IMR-90 (cell line): ENCODE data around the gene CCDC9. TPM values are rescaled to one million over a fixed set of nuclear protein-coding genes. Genes with fewer than 3 reads are reported as not detected.

ENCODE experiments used
- ATAC-seq: fragments of 200-7000 bp; cut with Tn5 transposase; 2 replicates; pipeline ENCODE4 v1.9.1; 2020; ENCODE audit warnings: low read depth, mild to moderate bottlenecking, moderate library complexity
- BruUV-seq: library from RNA; stranded (reverse); fragments of 400-500 nt; replicated peaks from 2 replicates; lab custom pipeline; 2021; lab: Mats Ljungman, UMichigan
- CTCF ChIA-PET: fragments of 300-600 bp; formaldehyde crosslinking; extraction: SDS; loops from one replicate; lab custom pipeline; 2021; ENCODE audit warnings: antibody characterized with exemption; lab: Yijun Ruan, JAX
- POLR2A ChIA-PET: fragments of 300-600 bp; sonication (Branson Sonifier 250); formaldehyde crosslinking; loops from one replicate; lab custom pipeline; 2022; ENCODE audit warnings: antibody characterized with exemption; ENCODE audit not compliant: unreplicated experiment; lab: Charles Lee
- DNase-seq: peaks from one replicate; pipeline ENCODE4 v3.0.0; 2013
- H2AFZ ChIP-seq: replicated peaks from 2 replicates; pipeline ENCODE3; 2013; ENCODE audit warnings: low read length, mild to moderate bottlenecking; ENCODE audit not compliant: poor library complexity
- H2AK5ac ChIP-seq: 2 replicates; pipeline ENCODE4 v1.6.1; 2013; ENCODE audit warnings: low read depth, low read length, inconsistent platforms
- H2AK9ac ChIP-seq: replicated peaks from 2 replicates; pipeline ENCODE3; 2013; ENCODE audit warnings: mild to moderate bottlenecking, low read depth, low read length, moderate library complexity; ENCODE audit not compliant: poor library complexity
- H2BK120ac ChIP-seq: 2 replicates; pipeline ENCODE4 v1.6.1; 2013; ENCODE audit warnings: low read depth, low read length, inconsistent platforms
- H2BK15ac ChIP-seq: 3 replicates; pipeline ENCODE4 v1.6.1; 2013; ENCODE audit warnings: low read depth, low read length, inconsistent platforms
- H2BK20ac ChIP-seq: 2 replicates; pipeline ENCODE4 v1.6.1; 2013; ENCODE audit warnings: low read depth, mild to moderate bottlenecking, inconsistent platforms, low read length, moderate library complexity
- H2BK5ac ChIP-seq: 2 replicates; pipeline ENCODE4 v1.6.1; 2013; ENCODE audit warnings: mild to moderate bottlenecking, low read depth, low read length, inconsistent platforms; ENCODE audit not compliant: poor library complexity, severe bottlenecking
- H3K14ac ChIP-seq: replicated peaks from 2 replicates; pipeline ENCODE4 v1.6.1; 2013; ENCODE audit warnings: low read depth, low read length, inconsistent platforms
- H3K18ac ChIP-seq: 2 replicates; pipeline ENCODE4 v1.6.1; 2013; ENCODE audit warnings: low read depth, low read length, control low read depth
- H3K23ac ChIP-seq: 2 replicates; pipeline ENCODE4 v1.6.1; 2013; ENCODE audit warnings: low read depth, low read length, inconsistent platforms
- H3K27ac ChIP-seq: 2 replicates; pipeline ENCODE4 v1.5.1; 2013; ENCODE audit warnings: mild to moderate bottlenecking, control low read depth, low read length; ENCODE audit not compliant: insufficient read depth
- H3K27me3 ChIP-seq: 2 replicates; pipeline ENCODE4 v1.6.1; 2013; ENCODE audit warnings: low read length; ENCODE audit not compliant: control insufficient read depth, insufficient read depth
- H3K36me3 ChIP-seq: 2 replicates; pipeline ENCODE4 v1.6.1; 2013; ENCODE audit warnings: low read length, mixed read lengths; ENCODE audit not compliant: control insufficient read depth, insufficient read depth
- H3K4ac ChIP-seq: 2 replicates; pipeline ENCODE4 v1.6.1; 2013; ENCODE audit warnings: low read depth, low read length, inconsistent platforms
- H3K4me1 ChIP-seq: 2 replicates; pipeline ENCODE4 v1.6.1; 2013; ENCODE audit warnings: low read length, mixed read lengths; ENCODE audit not compliant: control insufficient read depth, insufficient read depth
- H3K4me2 ChIP-seq: 2 replicates; pipeline ENCODE4 v1.6.1; 2013; ENCODE audit warnings: low read depth, mild to moderate bottlenecking, control low read depth, low read length, moderate library complexity
- H3K4me3 ChIP-seq: 2 replicates; pipeline ENCODE4 v1.5.1; 2013; ENCODE audit warnings: low read depth, mild to moderate bottlenecking, control low read depth, low read length, moderate library complexity; ENCODE audit not compliant: insufficient read depth
- H3K56ac ChIP-seq: 2 replicates; pipeline ENCODE4 v1.6.1; 2013; ENCODE audit warnings: low read length, inconsistent platforms; ENCODE audit not compliant: insufficient read depth; ENCODE audit errors: extremely low read depth
- H3K79me1 ChIP-seq, 2 experiments: 2 replicates each; pipeline ENCODE4 v1.6.1; 2013; ENCODE audit warnings: low read length in 2 of 2, inconsistent platforms in 1 of 2, low read depth in 1 of 2
- H3K9ac ChIP-seq: 2 replicates; pipeline ENCODE4 v1.6.1; 2013; ENCODE audit warnings: low read depth, low read length, control low read depth
- H3K9me1 ChIP-seq: 2 replicates; pipeline ENCODE4 v1.6.1; 2013; ENCODE audit warnings: low read length, inconsistent platforms; ENCODE audit not compliant: insufficient read depth
- H3K9me3 ChIP-seq: 2 replicates; pipeline ENCODE4 v1.6.1; 2013; ENCODE audit warnings: low read length; ENCODE audit not compliant: control insufficient read depth, insufficient read depth
- H4K20me1 ChIP-seq: 2 replicates; pipeline ENCODE4 v1.6.1; 2013; ENCODE audit warnings: low read length, inconsistent platforms; ENCODE audit not compliant: insufficient read depth
- H4K5ac ChIP-seq: 2 replicates; pipeline ENCODE4 v1.6.1; 2013; ENCODE audit warnings: mild to moderate bottlenecking, low read depth, low read length, control low read depth
- H4K8ac ChIP-seq, 2 experiments: 2 replicates each; pipeline ENCODE4 v1.6.1; 2013; ENCODE audit warnings: low read depth in 2 of 2, low read length in 2 of 2, control low read depth in 1 of 2, inconsistent platforms in 1 of 2
- H4K91ac ChIP-seq: 2 replicates; pipeline ENCODE4 v1.6.1; 2013; ENCODE audit warnings: low read depth, low read length, inconsistent platforms; ENCODE audit not compliant: insufficient read depth
- BHLHE40 ChIP-seq: fragments of 150-350 bp; IDR thresholded peaks from 2 replicates; pipeline ENCODE4 v1.6.1; 2016; ENCODE audit warnings: mild to moderate bottlenecking, low read depth, low read length
- CEBPB ChIP-seq: IDR thresholded peaks from 2 replicates; pipeline ENCODE4 v1.6.1; 2012; ENCODE audit warnings: low read depth, low read length, improper control_type of control experiment
- RCOR1 ChIP-seq: IDR thresholded peaks from 2 replicates; pipeline ENCODE4 v1.6.1; 2012; ENCODE audit warnings: mild to moderate bottlenecking, low read length, improper control_type of control experiment; ENCODE audit not compliant: insufficient replicate concordance
- RFX5 ChIP-seq: IDR thresholded peaks from 2 replicates; pipeline ENCODE4 v1.8.0; 2012; ENCODE audit warnings: low read depth, mild to moderate bottlenecking, low read length, moderate library complexity
- WGBS, 2 experiments: methylation state at CpG; one replicate each; pipeline versions ENCODE4 v1.1.5 to v1.1.7; 2013; ENCODE audit warnings: missing lambda C conversion rate in 2 of 2; ENCODE audit not compliant: insufficient read length in 1 of 2; ENCODE audit errors: extremely low coverage in 2 of 2; 5-methylcytosine and 5-hydroxymethylcytosine counted together
- dilution Hi-C: fragments of 300-500 bp; cut with HindIII; formaldehyde crosslinking; loops from one replicate; pipeline ENCODE4 v1.14.3; 2018; ENCODE audit warnings: low sequenced_read_pairs; ENCODE audit not compliant: unreplicated experiment
- in situ Hi-C: fragments of 300-500 bp; cut with MboI; formaldehyde crosslinking; loops from 3 replicates; pipeline ENCODE4 v1.14.3; 2019; ENCODE audit warnings: low sequenced_read_pairs, inconsistent platforms, mixed read lengths
- intact Hi-C: fragments of 100-400 bp; cut with micrococcal nuclease; formaldehyde crosslinking; loops from 2 replicates; pipeline ENCODE4 v1.10.0; 2022
- polyA plus RNA-seq, 3 experiments: library from polyadenylated mRNA; depleted of rRNA; stranded (reverse); fragments of >200 nt; gene quantifications; 2 replicates each; pipeline ENCODE4 v1.2.3, GENCODE V29; 2012; ENCODE audit warnings: low replicate concordance in 1 of 3
- total RNA-seq: library from RNA; depleted of rRNA; stranded (reverse); fragments of >200 nt; gene quantifications from 2 replicates; pipeline ENCODE4 v1.2.3, GENCODE V29; 2012

Gene CCDC9
- total and polyA plus RNA-seq, 2 of the 4 experiments (the other 2 are of a cell fraction) = 2.9 to 8.6 TPM

DNA sequence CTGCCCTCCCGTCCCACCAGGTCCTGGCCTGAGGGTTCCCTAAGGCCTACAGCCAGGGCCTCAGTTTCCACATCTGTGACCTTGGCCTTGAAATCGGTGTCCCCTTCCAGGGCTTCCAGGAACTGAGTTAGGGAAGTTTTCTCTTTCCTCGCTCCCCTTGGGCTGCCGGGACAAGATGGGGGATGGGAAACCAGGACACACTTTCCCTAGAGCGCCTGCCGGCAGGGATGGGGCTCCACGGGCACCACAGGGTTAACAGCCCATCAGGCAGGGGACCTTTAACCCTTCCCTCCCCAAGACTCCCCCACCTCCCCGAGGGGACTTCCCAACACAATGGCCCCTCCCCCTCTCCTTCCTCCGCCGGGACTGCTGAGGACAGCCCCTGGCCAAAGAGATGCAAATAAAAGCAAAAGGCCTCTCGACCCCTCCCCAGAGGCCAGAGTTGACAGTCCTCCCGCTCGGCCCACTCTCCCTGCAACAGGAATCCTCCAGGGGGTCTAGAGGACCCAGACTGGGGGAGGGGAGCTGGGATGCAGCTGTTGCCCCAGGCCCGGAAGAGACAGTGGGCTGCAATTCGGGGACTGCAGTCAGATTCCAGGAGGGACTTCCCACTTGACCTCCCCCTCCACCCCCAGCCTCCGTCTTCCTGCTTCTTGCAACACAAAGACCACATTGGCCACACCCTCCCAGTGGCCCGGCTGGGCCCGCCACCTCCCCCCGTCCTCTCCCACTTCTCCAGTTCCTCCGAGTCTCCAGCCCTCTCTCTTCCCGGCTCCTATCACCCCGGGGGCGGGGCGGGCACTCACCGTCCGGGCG is 28.8 kb upstream of the CCDC9 start:
- Histone ChIP-seq H3K18ac (peak overlapping the region; percentile 48), H3K79me1 (peaks cover 10 to 64% of the 10 kb centered on the region in 2 experiments), H3K27ac (peak overlapping the region; percentile 97), H2BK20ac (peak overlapping the region; percentile 65), H2BK5ac (peak overlapping the region; percentile 90), H3K4me1 (peaks cover 27% of the 10 kb centered on the region), H3K9me1 (peaks cover 19% of the 10 kb centered on the region), H2BK120ac (peak overlapping the region; percentile 90), H2BK15ac (peak overlapping the region; percentile 69; the same call in 1 of the 3 replicates), H3K36me3 (peaks cover 4% of the 10 kb centered on the region; the same call in 1 of the 2 replicates), H4K5ac (peak overlapping the region; percentile 50), H3K9me3 (no peaks in the 10 kb centered on the region), H2AFZ (peak overlapping the region; percentile 67), H3K23ac (peak overlapping the region; percentile 84), H2AK5ac (peak overlapping the region; percentile 97), H3K56ac (peak overlapping the region; percentile 72), H3K9ac (peak overlapping the region; percentile 70), H3K4me3 (peak overlapping the region; percentile 96), H3K4ac (peak overlapping the region; percentile 93), H3K27me3 (no peaks in the 10 kb centered on the region), H2AK9ac (peak overlapping the region; percentile 90), H3K14ac (peak overlapping the region; percentile 84), H4K8ac (peak overlapping the region; percentile 90 to 91), H4K20me1 (peaks cover 38% of the 10 kb centered on the region), H4K91ac (peak overlapping the region; percentile 95), H3K4me2 (peak overlapping the region; percentile 61)
- in situ Hi-C loops = no loop called here
- ChIA-PET POLR2A (no interaction called here), CTCF (interaction anchor here (0.7 kb wide), 1 partner anchor 17 kb away, joined by 4 read pairs; no protein-coding TSS in a partner anchor)
- WGBS, 2 experiments = no CpG with 5 or more reads among the region's 27 CpGs
- dilution Hi-C loops = no loop called here
- DNase-seq (peak; percentile 94), ATAC-seq (peak; percentile 33)
- intact Hi-C loops = no loop called here
- peak; percentile 95 for TF ChIP-seq CEBPB
- peak; percentile 70 for TF ChIP-seq RCOR1
- no peak for TF ChIP-seq RFX5
- peak; percentile 12; the same call in 1 of the 2 replicates for TF ChIP-seq BHLHE40
- no TSS peak for BruUV-seq
